CD4-positive, alpha-beta memory T cell (primary cell): Measurements from ENCODE around the gene ZNF681. TPM values are rescaled to one million over a fixed set of nuclear protein-coding genes. Genes with fewer than 3 reads are reported as not detected.
"Not testable (repeated sequence)": the region's sequence is repeated elsewhere in the genome, so short reads cannot be mapped to it uniquely, and the experiment has no call there.

Source experiments
- CTCF ChIA-PET: fragments of 350-600 bp; sonication (Branson Sonifier 250); formaldehyde crosslinking; loops from one replicate; lab custom pipeline; 2021; ENCODE audit warnings: inconsistent platforms; ENCODE audit not compliant: partially characterized antibody; lab: Charles Lee
- POLR2A ChIA-PET: fragments of 350-600 bp; sonication (Branson Sonifier 250); formaldehyde crosslinking; loops from one replicate; lab custom pipeline; 2021; ENCODE audit not compliant: partially characterized antibody; lab: Charles Lee
- DNase-seq, 5 donors: peaks; one replicate each; pipeline versions ENCODE4 v3.0.0 to v3.0.0-alpha.2; 2020 to 2022; ENCODE audit warnings: mixed read lengths in 1 of 5
- H3K27ac ChIP-seq: one replicate; pipeline ENCODE4 v1.7.0; 2013; ENCODE audit warnings: low read depth, low read length
- H3K27me3 ChIP-seq: 2 replicates; pipeline ENCODE4 v1.7.0; 2013; ENCODE audit warnings: mild to moderate bottlenecking, low read length, moderate library complexity; ENCODE audit not compliant: insufficient read depth
- H3K36me3 ChIP-seq: 2 replicates; pipeline ENCODE4 v1.7.0; 2013; ENCODE audit warnings: mild to moderate bottlenecking, low read length, moderate library complexity; ENCODE audit not compliant: insufficient read depth
- H3K4me1 ChIP-seq: 2 replicates; pipeline ENCODE4 v1.7.0; 2013; ENCODE audit warnings: mild to moderate bottlenecking, low read length, moderate library complexity; ENCODE audit not compliant: insufficient read depth
- H3K4me3 ChIP-seq, 2 donors: one replicate each; pipeline ENCODE4 v1.7.0; 2013; ENCODE audit warnings: low read length in 2 of 2, mild to moderate bottlenecking in 1 of 2
- H3K9me3 ChIP-seq, 2 donors: one replicate each; pipeline ENCODE4 v1.7.0; 2013; ENCODE audit warnings: low read length in 2 of 2, control low read depth in 1 of 2; ENCODE audit not compliant: control insufficient read depth in 1 of 2
- H3K27ac Mint-ChIP-seq, 7 donors: one replicate each; pipeline ENCODE4 v1.8.0; 2020 to 2021; ENCODE audit warnings: mixed read lengths in 7 of 7, mild to moderate bottlenecking in 6 of 7, inconsistent platforms in 3 of 7, moderate library complexity in 3 of 7
- H3K27me3 Mint-ChIP-seq, 2 donors: one replicate each; pipeline ENCODE4 v1.8.0; 2020 to 2021; ENCODE audit warnings: mixed read lengths in 2 of 2
- H3K36me3 Mint-ChIP-seq, 2 donors: one replicate each; pipeline ENCODE4 v1.8.0; 2020 to 2021; ENCODE audit warnings: mixed read lengths in 2 of 2, inconsistent platforms in 1 of 2, mild to moderate bottlenecking in 1 of 2
- H3K4me1 Mint-ChIP-seq, 4 donors: one replicate each; pipeline ENCODE4 v1.8.0; 2020 to 2021; ENCODE audit warnings: mixed read lengths in 4 of 4, mild to moderate bottlenecking in 1 of 4
- H3K4me3 Mint-ChIP-seq, 8 donors: one replicate each; pipeline ENCODE4 v1.8.0; 2020 to 2021; ENCODE audit warnings: mixed read lengths in 8 of 8, mild to moderate bottlenecking in 7 of 8, moderate library complexity in 6 of 8, inconsistent platforms in 3 of 8
- H3K9me3 Mint-ChIP-seq, 8 donors: one replicate each; pipeline ENCODE4 v1.8.0; 2020 to 2021; ENCODE audit warnings: mixed read lengths in 8 of 8, mild to moderate bottlenecking in 5 of 8, inconsistent platforms in 3 of 8, moderate library complexity in 1 of 8
- intact Hi-C: fragments of 100-400 bp; cut with micrococcal nuclease; formaldehyde crosslinking; loops from one replicate; pipeline ENCODE4 v1.15.1; 2023
- polyA plus RNA-seq, 2 donors: library from polyadenylated mRNA; unstranded; fragments of 300-500 nt; fragmentation: Illumina TruSeq; gene quantifications; one replicate each; pipeline ENCODE4 v1.2.3, GENCODE V29; 2021
- total RNA-seq, 2 experiments: library from RNA; stranded (reverse); gene quantifications; one replicate each; pipeline ENCODE4 v1.2.3, GENCODE V29; 2021

Gene ZNF681
- total and polyA plus RNA-seq, 4 experiments from 2014 or later = 1.1 to 8.3 (median 5.1) TPM

DNA sequence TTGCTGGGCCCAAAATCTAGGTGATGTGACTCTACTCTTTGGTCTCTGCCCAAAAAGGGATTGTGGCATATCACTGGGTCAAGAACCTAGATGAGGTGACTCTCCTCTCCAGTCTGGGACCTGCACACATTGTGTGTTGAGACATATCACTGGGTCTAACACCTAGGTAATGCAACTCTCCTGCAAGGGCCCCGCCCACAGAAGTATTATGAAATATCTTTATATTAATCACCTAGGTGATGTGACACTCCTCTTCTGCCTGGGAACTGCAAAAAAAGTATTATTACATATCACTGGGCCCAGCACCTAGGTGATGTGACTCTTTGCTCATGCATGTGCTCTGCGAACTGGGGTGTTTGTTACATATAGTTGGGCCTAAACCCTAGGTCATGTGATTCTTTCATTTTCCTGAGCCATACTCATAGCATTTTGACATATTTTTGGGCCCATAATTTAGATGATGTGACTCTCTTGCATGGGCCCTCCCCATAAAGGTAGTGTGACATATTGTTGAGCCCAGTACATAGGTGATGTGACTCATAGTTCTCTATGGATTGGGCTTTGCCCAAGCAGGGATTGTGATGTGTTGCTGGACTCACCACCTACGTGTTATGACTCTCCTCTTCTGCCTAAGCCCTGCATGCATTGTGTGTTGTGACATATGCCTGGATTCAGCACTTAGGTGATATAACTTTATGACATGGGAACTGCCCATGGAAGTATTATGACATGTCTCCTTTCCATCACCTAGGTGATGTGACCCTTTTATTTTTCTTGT lies 11.2 kb upstream of the ZNF681 start:
- Mint-ChIP-seq H3K36me3 (peaks cover 9 to 21% of the 10 kb centered on the region in 2 donors), H3K4me3 (no peak overlapping the region), H3K27me3 (no peaks in the 10 kb centered on the region), H3K9me3 (peaks cover 0 to 2% (median 0%) of the 10 kb centered on the region in 8 donors), H3K27ac (peak overlapping the region in 1 of 7 donors; percentile 64), H3K4me1 (peaks cover 9 to 16% (median 12%) of the 10 kb centered on the region in 4 donors)
- Histone ChIP-seq H3K4me3 (no peak overlapping the region), H3K27ac (no peak overlapping the region), H3K27me3 (no peaks in the 10 kb centered on the region), H3K36me3 (peaks cover 3% of the 10 kb centered on the region), H3K9me3 (no peaks in the 10 kb centered on the region), H3K4me1 (no peaks in the 10 kb centered on the region)
- DNase-seq = no peak
- CTCF ChIA-PET = no interaction called here
- intact Hi-C loops = no loop called here
- POLR2A ChIA-PET = no interaction called here

DNA sequence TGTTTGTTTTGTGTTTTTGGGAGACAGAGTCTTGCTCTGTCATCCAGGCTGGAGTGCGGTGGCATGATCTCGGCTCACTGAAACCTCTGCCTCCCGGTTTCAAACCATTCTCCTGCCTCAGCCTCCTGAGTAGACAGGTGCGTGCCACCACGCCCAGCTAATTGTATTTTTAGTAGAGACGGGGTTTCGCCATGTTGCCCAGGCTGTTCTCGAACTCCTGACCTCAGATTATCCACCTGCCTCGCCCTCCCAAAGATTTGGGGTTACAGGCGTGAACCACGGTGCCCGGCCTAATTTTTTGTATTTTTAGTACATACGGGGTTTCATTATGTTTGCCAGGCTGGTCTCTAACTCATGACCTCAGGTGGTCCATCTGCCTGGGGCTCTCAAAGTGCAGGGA lies 8.3 kb upstream of the ZNF681 start:
- Mint-ChIP-seq H3K4me3 (no peak overlapping the region), H3K36me3 (peaks cover 9 to 14% of the 10 kb centered on the region in 2 donors)
- POLR2A ChIA-PET = interaction anchor here (1.3 kb wide), 1 partner anchor 8 kb away, joined by 6 read pairs; the partner anchor contains the start of gene ZNF681

DNA sequence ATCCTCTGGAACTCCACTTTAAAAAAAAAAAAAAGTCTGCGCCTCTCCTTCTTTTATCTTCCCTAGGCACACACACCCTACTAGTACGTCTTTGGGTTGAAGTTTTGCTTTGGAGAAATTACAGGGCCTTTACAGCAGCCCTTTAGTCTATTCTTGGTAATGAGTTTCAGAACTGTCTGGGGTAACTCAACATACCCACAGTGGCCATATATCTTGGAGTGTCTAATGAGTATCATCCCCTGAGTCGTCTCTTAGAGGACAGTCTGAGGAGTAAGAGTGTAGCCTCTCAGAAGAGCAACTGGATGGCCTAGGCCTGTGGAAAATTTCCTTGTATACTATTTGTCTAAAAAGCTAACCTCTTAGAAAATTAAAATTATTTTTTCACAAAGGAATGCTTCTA lies 6.1 kb upstream of the ZNF681 start:
- H3K36me3 Mint-ChIP-seq = peaks cover 3 to 10% of the 10 kb centered on the region in 2 donors
- Histone ChIP-seq H3K9me3 (no peaks in the 10 kb centered on the region), H3K36me3 (no peaks in the 10 kb centered on the region), H3K27ac (no peak overlapping the region), H3K27me3 (no peaks in the 10 kb centered on the region), H3K4me1 (peaks cover 22% of the 10 kb centered on the region), H3K4me3 (no peak overlapping the region)
- no peak for DNase-seq
- H3K9me3 Mint-ChIP-seq = peaks cover 0 to 2% (median 0%) of the 10 kb centered on the region in 8 donors
- ChIA-PET CTCF (no interaction called here), POLR2A (no interaction called here)
- H3K27me3 Mint-ChIP-seq = no peaks in the 10 kb centered on the region
- intact Hi-C loops = no loop called here
- peak overlapping the region in 5 of 7 donors; percentile 12 to 93 (median 48) for H3K27ac Mint-ChIP-seq
- peak overlapping the region; percentile 12 to 96 (median 82) for H3K4me3 Mint-ChIP-seq
- peaks cover 20 to 48% (median 27%) of the 10 kb centered on the region in 4 donors for H3K4me1 Mint-ChIP-seq

More for the DNA sequence above, 8.3 kb upstream of the ZNF681 start:
- H3K27ac ChIP-seq = no peak overlapping the region
- no peak overlapping the region for H3K27ac Mint-ChIP-seq
- H3K9me3 Mint-ChIP-seq = peaks cover 0 to 2% (median 0%) of the 10 kb centered on the region in 8 donors
- peaks cover 20 to 35% (median 27%) of the 10 kb centered on the region in 4 donors for H3K4me1 Mint-ChIP-seq
- H3K4me3 ChIP-seq = no peak overlapping the region
- H3K27me3 Mint-ChIP-seq = no peaks in the 10 kb centered on the region
- H3K9me3 ChIP-seq = no peaks in the 10 kb centered on the region
- DNase-seq = no peak
- no peaks in the 10 kb centered on the region for H3K27me3 ChIP-seq
- CTCF ChIA-PET = no interaction called here
- peaks cover 18% of the 10 kb centered on the region for H3K4me1 ChIP-seq
- no peaks in the 10 kb centered on the region for H3K36me3 ChIP-seq
- intact Hi-C loops = no loop called here

DNA sequence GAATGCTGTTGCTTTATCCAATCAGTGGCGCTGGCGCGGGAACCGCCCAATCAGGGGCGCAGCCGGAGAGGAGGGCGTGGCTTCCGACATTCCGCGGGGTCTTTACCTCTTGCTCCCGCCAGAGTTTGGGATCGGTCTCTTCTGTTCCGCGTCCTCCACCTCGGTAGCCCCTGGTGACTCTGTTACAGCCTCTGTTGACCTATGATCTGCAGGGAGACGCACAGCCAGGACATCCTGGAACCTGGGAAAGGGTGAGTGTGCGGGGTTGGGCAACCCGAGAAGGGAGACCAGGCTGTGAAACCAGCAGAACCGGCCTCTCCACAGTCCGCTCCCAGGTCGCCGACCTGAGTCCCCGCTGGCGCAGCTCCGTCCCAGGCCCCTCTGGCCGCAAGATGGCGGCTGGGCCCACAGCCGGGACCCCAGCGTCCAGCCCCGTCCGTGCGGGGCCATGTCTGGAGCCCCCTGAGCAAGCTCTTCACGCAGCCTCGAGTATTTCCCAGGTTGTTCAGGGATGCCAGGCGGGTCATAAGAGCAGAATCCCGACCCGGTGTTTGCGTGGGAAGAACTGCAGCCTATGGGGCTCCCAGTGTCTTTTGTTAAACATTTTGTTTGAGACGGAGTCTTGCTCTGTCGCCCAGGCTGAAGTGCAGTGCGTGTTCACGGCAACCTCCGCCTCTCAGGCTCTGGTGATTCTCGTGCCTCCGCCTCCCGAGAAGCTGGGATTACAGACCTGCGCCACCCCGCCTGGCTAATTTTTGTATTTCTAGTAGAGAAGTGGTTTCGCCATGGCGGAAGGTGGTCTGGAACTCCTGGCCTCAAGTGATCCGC lies 4.4 kb upstream of the ZNF681 start:
- H3K27me3 Mint-ChIP-seq = no peaks in the 10 kb centered on the region
- intact Hi-C loops = loop anchor here (1.0 to 2.0 kb wide), 4 partner anchors 36 to 490 kb away; partner anchors contain the start of gene ZNF675
- Histone ChIP-seq H3K4me3 (peak overlapping the region; percentile 55 to 98), H3K27me3 (no peaks in the 10 kb centered on the region), H3K36me3 (no peaks in the 10 kb centered on the region), H3K4me1 (peaks cover 23% of the 10 kb centered on the region), H3K27ac (peak overlapping the region; percentile 65), H3K9me3 (no peaks in the 10 kb centered on the region)
- H3K9me3 Mint-ChIP-seq = peaks cover 0 to 2% (median 0%) of the 10 kb centered on the region in 8 donors
- peak; percentile 81 to 88 (median 81) for DNase-seq
- H3K4me1 Mint-ChIP-seq = peaks cover 22 to 62% (median 34%) of the 10 kb centered on the region in 4 donors
- peak overlapping the region; percentile 80 to 93 (median 91) for H3K27ac Mint-ChIP-seq
- peaks cover 3 to 10% of the 10 kb centered on the region in 2 donors for H3K36me3 Mint-ChIP-seq
- POLR2A ChIA-PET = interaction anchor here (0.6 to 2.2 kb wide), 12 partner anchors 13 to 489 kb away, joined by 3 to 14 read pairs (median 4); partner anchors contain the start of genes ZNF675, ZNF726 and ZNF91
- CTCF ChIA-PET = interaction anchor here (1.6 kb wide), 1 partner anchor 54 kb away, joined by 3 read pairs; no protein-coding TSS in a partner anchor
- peak overlapping the region; percentile 94 to 97 (median 95) for H3K4me3 Mint-ChIP-seq

DNA sequence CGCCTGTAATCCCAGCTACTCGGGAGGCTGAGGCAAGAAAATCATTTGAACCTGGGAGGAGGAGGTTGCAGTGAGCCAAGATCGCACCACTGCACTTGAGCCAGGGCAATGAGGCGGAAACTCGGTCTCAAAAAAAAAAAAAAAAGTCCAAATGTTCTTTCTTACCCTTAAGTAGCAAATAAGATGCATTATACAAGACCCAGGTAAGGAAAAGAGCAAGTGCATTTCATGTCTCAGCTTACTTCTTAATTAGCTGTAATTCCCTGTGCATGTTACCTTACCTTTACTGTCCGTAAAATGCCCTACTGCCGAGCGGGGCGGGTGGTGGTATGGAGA lies 3.8 kb upstream of the ZNF681 start:
- peak overlapping the region; percentile 55 to 98 for H3K4me3 ChIP-seq
- Mint-ChIP-seq H3K4me1 (peaks cover 22 to 62% (median 37%) of the 10 kb centered on the region in 4 donors), H3K27ac (peak overlapping the region; percentile 80 to 93 (median 91)), H3K4me3 (peak overlapping the region; percentile 94 to 97 (median 95)), H3K36me3 (peaks cover 3 to 10% of the 10 kb centered on the region in 2 donors), H3K9me3 (peaks cover 0 to 2% (median 0%) of the 10 kb centered on the region in 8 donors), H3K27me3 (no peaks in the 10 kb centered on the region)
- H3K36me3 ChIP-seq = no peaks in the 10 kb centered on the region
- no peak for DNase-seq
- CTCF ChIA-PET = interaction anchor here (1.6 kb wide), 1 partner anchor 55 kb away, joined by 3 read pairs; no protein-coding TSS in a partner anchor
- H3K4me1 ChIP-seq = peaks cover 29% of the 10 kb centered on the region
- POLR2A ChIA-PET = interaction anchor here (0.6 to 2.2 kb wide), 10 partner anchors 35 to 558 kb away, joined by 3 to 14 read pairs (median 4); partner anchors contain the start of genes ZNF675, ZNF726 and ZNF91
- H3K27ac ChIP-seq = peak overlapping the region; percentile 65
- no peaks in the 10 kb centered on the region for H3K9me3 ChIP-seq
- H3K27me3 ChIP-seq = no peaks in the 10 kb centered on the region
- intact Hi-C loops = loop anchor here (1.0 to 2.0 kb wide), 2 partner anchors 36 to 489 kb away; no protein-coding TSS in a partner anchor

DNA sequence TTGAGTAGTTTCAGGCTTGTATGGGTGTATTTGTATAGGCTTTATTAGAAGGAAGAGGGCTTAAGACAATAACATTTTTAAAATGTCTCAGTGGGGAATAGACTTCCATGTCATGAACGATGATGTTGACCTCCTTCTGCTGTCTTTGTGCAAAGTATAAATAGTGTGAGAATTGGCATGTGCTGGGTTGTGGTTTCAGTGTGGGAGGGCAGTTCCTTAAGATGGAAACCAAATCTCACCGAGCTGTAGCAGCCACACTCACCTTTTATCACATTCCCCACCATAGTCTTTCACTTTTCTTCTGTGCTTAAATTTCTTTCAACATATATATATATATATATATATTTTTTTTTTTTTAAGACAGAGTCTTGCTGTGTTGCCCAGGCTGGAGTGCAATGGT lies 1.6 kb upstream of the ZNF681 start:
- Mint-ChIP-seq H3K4me3 (peak overlapping the region in 7 of 8 donors; percentile 2 to 74 (median 52)), H3K4me1 (peaks cover 27 to 65% (median 39%) of the 10 kb centered on the region in 4 donors), H3K27ac (peak overlapping the region in 5 of 7 donors; percentile 20 to 97 (median 64)), H3K36me3 (peaks cover 3 to 10% of the 10 kb centered on the region in 2 donors)
- H3K27ac ChIP-seq, H3K9me3 Mint-ChIP-seq, DNase-seq, H3K27me3 ChIP-seq, H3K36me3 ChIP-seq, intact Hi-C loops, H3K9me3 ChIP-seq, CTCF ChIA-PET, H3K27me3 Mint-ChIP-seq, H3K4me3 ChIP-seq: not testable (repeated sequence)
- POLR2A ChIA-PET = interaction anchor here (1.5 to 3.5 kb wide), 2 partner anchors 69 to 365 kb away, joined by 3 to 14 read pairs; partner anchors contain the start of gene ZNF91
- peaks cover 29% of the 10 kb centered on the region for H3K4me1 ChIP-seq
